Measurements from ENCODE around the gene CREB5.

Gene CREB5

GRCh38 chr7:28378574-28379149 is 33.7 kb upstream of the CREB5 start:
- no peak overlapping the region for H3K4me3 ChIP-seq (IDR thresholded peaks at IDR 0.05; ENCODE audit: insufficient read depth, low read depth, low read length)
- H3K27ac ChIP-seq, result no peak overlapping the region
- H3K9ac ChIP-seq, result no peak overlapping the region
- TF ChIP-seq, protein P1, sequence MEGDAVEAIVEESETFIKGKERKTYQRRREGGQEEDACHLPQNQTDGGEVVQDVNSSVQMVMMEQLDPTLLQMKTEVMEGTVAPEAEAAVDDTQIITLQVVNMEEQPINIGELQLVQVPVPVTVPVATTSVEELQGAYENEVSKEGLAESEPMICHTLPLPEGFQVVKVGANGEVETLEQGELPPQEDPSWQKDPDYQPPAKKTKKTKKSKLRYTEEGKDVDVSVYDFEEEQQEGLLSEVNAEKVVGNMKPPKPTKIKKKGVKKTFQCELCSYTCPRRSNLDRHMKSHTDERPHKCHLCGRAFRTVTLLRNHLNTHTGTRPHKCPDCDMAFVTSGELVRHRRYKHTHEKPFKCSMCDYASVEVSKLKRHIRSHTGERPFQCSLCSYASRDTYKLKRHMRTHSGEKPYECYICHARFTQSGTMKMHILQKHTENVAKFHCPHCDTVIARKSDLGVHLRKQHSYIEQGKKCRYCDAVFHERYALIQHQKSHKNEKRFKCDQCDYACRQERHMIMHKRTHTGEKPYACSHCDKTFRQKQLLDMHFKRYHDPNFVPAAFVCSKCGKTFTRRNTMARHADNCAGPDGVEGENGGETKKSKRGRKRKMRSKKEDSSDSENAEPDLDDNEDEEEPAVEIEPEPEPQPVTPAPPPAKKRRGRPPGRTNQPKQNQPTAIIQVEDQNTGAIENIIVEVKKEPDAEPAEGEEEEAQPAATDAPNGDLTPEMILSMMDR (conservative IDR thresholded peaks at IDR 0.05; ENCODE audit: low read depth, low read length), result no peak
- H3K4me1 ChIP-seq (ENCODE audit: low read depth, poor library complexity, severe bottlenecking), result peaks cover 28% of the 10 kb centered on the region
- no peak overlapping the region for H3K4me2 ChIP-seq
- no peak overlapping the region for H2AFZ ChIP-seq (ENCODE audit: low read depth)
- H3K27me3 ChIP-seq (ENCODE audit: insufficient read depth, low read depth), result no peaks in the 10 kb centered on the region
- H3K36me3 ChIP-seq (ENCODE audit: insufficient read depth), result no peaks in the 10 kb centered on the region
- H4K20me1 ChIP-seq (ENCODE audit: insufficient read depth), result no peaks in the 10 kb centered on the region
- no peaks in the 10 kb centered on the region for H3K79me2 ChIP-seq (ENCODE audit: insufficient read depth, low read depth)

DNA sequence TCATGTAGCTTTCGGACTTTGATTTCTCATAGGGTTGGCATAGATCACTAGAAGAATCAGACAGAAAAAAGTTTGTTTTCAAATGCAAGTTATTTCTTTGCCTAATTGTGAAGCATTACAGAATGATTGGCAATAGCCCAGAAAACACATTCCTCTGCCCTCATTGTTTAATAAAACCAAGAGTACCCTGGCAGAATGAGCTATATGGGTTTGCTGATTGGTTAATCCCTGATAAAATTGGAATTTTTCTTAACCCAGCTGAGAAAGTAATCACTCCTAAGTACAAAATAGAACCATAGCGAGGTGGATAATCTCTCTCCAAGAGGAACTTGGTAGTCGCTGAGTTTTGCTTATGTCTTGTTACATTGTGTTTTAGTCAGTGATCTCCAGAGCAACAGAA is 30.9 kb upstream of the CREB5 start:
- Histone ChIP-seq H3K4me3 (IDR thresholded peaks at IDR 0.05; ENCODE audit: insufficient read depth, low read depth, low read length) (no peak overlapping the region), H4K20me1 (ENCODE audit: insufficient read depth) (no peaks in the 10 kb centered on the region), H3K4me2 (peak overlapping the region; percentile 40), H3K27me3 (ENCODE audit: insufficient read depth, low read depth) (no peaks in the 10 kb centered on the region), H3K9ac (no peak overlapping the region), H3K36me3 (ENCODE audit: insufficient read depth) (no peaks in the 10 kb centered on the region), H2AFZ (ENCODE audit: low read depth) (peak overlapping the region; percentile 28; the same call in 1 of the 2 replicates), H3K27ac (no peak overlapping the region), H3K79me2 (ENCODE audit: insufficient read depth, low read depth) (no peaks in the 10 kb centered on the region), H3K4me1 (ENCODE audit: low read depth, poor library complexity, severe bottlenecking) (peaks cover 28% of the 10 kb centered on the region)
- TF ChIP-seq, protein P1 (conservative IDR thresholded peaks at IDR 0.05; ENCODE audit: low read depth, low read length), result no peak

GRCh38 chr7:28382144-28382543 is 30.2 kb upstream of the CREB5 start:
- H3K27me3 ChIP-seq (ENCODE audit: insufficient read depth, low read depth), result no peaks in the 10 kb centered on the region

GRCh38 chr7:28383975-28384374 is 28.3 kb upstream of the CREB5 start:
- Histone ChIP-seq H3K4me1 (ENCODE audit: low read depth, poor library complexity, severe bottlenecking) (peaks cover 28% of the 10 kb centered on the region), H3K27me3 (ENCODE audit: insufficient read depth, low read depth) (no peaks in the 10 kb centered on the region), H3K79me2 (ENCODE audit: insufficient read depth, low read depth) (no peaks in the 10 kb centered on the region), H3K4me2 (no peak overlapping the region), H3K36me3 (ENCODE audit: insufficient read depth) (no peaks in the 10 kb centered on the region), H4K20me1 (ENCODE audit: insufficient read depth) (no peaks in the 10 kb centered on the region), H3K4me3 (IDR thresholded peaks at IDR 0.05; ENCODE audit: insufficient read depth, low read depth, low read length) (no peak overlapping the region), H2AFZ (ENCODE audit: low read depth) (no peak overlapping the region), H3K9ac (no peak overlapping the region), H3K27ac (no peak overlapping the region)
- TF ChIP-seq, protein P1 (conservative IDR thresholded peaks at IDR 0.05; ENCODE audit: low read depth, low read length), result no peak

More at GRCh38 chr7:28382144-28382543, 30.2 kb upstream of the CREB5 start:
- Histone ChIP-seq H3K4me1 (ENCODE audit: low read depth, poor library complexity, severe bottlenecking) (peaks cover 28% of the 10 kb centered on the region), H3K9ac (no peak overlapping the region), H3K4me3 (IDR thresholded peaks at IDR 0.05; ENCODE audit: insufficient read depth, low read depth, low read length) (no peak overlapping the region), H3K4me2 (peak overlapping the region; percentile 40), H4K20me1 (ENCODE audit: insufficient read depth) (no peaks in the 10 kb centered on the region), H3K27ac (0 out of 2 replicates have a peak overlapping the region, but pooled peaks have one; percentile 6), H3K79me2 (ENCODE audit: insufficient read depth, low read depth) (no peaks in the 10 kb centered on the region), H3K36me3 (ENCODE audit: insufficient read depth) (no peaks in the 10 kb centered on the region), H2AFZ (ENCODE audit: low read depth) (peak overlapping the region; percentile 28)
- TF ChIP-seq, protein P1 (conservative IDR thresholded peaks at IDR 0.05; ENCODE audit: low read depth, low read length), result no peak
